H9 (cell line): ENCODE measurements around the gene SLC44A2. TPM values are rescaled to one million over a fixed set of nuclear protein-coding genes. Genes with fewer than 3 reads are reported as not detected.

Experiments used
- DNase-seq: peaks from one replicate; pipeline ENCODE4 v3.0.0-alpha.2; 2017
- H2AFZ ChIP-seq: one replicate; pipeline ENCODE4 v1.6.1; 2013; ENCODE audit warnings: mild to moderate bottlenecking, low read length, control low read depth, moderate library complexity
- H2AK5ac ChIP-seq: 2 replicates; pipeline ENCODE4 v1.6.1; 2013; ENCODE audit warnings: low read length, control low read depth, mixed read lengths; ENCODE audit not compliant: insufficient read length
- H2BK120ac ChIP-seq: one replicate; pipeline ENCODE4 v1.6.1; 2013; ENCODE audit warnings: low read depth, mild to moderate bottlenecking, low read length, control low read depth, inconsistent platforms; ENCODE audit not compliant: poor library complexity, severe bottlenecking
- H2BK12ac ChIP-seq: 2 replicates; pipeline ENCODE4 v1.6.1; 2013; ENCODE audit warnings: low read length, control low read depth, mixed read lengths, low read depth; ENCODE audit not compliant: insufficient read length
- H2BK15ac ChIP-seq: 2 replicates; pipeline ENCODE4 v1.6.1; 2013; ENCODE audit warnings: low read depth, low read length, control low read depth
- H2BK20ac ChIP-seq: one replicate; pipeline ENCODE4 v1.6.1; 2013; ENCODE audit warnings: low read depth, mild to moderate bottlenecking, low read length, control low read depth, inconsistent platforms; ENCODE audit not compliant: poor library complexity, severe bottlenecking
- H2BK5ac ChIP-seq: 2 replicates; pipeline ENCODE4 v1.6.1; 2013; ENCODE audit warnings: low read length, control low read depth, mixed read lengths; ENCODE audit not compliant: insufficient read length
- H3K14ac ChIP-seq: 2 replicates; pipeline ENCODE4 v1.6.1; 2013; ENCODE audit warnings: low read length, control low read depth; ENCODE audit not compliant: insufficient read depth
- H3K18ac ChIP-seq: 2 replicates; pipeline ENCODE4 v1.6.1; 2013; ENCODE audit warnings: low read depth, mild to moderate bottlenecking, mixed read lengths, low read length, control low read depth; ENCODE audit not compliant: insufficient read length
- H3K23ac ChIP-seq: 2 replicates; pipeline ENCODE4 v1.6.1; 2013; ENCODE audit warnings: low read length, control low read depth, mixed read lengths, low read depth; ENCODE audit not compliant: insufficient read length
- H3K23me2 ChIP-seq: 2 replicates; pipeline ENCODE4 v1.6.1; 2013; ENCODE audit warnings: low read depth, mild to moderate bottlenecking, mixed read lengths, low read length, control low read depth; ENCODE audit not compliant: insufficient read length, poor library complexity, severe bottlenecking
- H3K27ac ChIP-seq: 2 replicates; pipeline ENCODE4 v1.5.1; 2013; ENCODE audit warnings: low read length, control low read depth, mixed read lengths, low read depth; ENCODE audit not compliant: insufficient read length
- H3K27me3 ChIP-seq: 2 replicates; pipeline ENCODE4 v1.6.1; 2013; ENCODE audit warnings: low read length, control low read depth, inconsistent platforms; ENCODE audit not compliant: insufficient read depth
- H3K4ac ChIP-seq: 2 replicates; pipeline ENCODE4 v1.6.1; 2013; ENCODE audit warnings: low read depth, mild to moderate bottlenecking, control low read depth, inconsistent platforms, low read length, moderate library complexity
- H3K4me1 ChIP-seq: 2 replicates; pipeline ENCODE4 v1.6.1; 2013; ENCODE audit warnings: low read length, control low read depth, inconsistent platforms; ENCODE audit not compliant: insufficient read depth
- H3K4me2 ChIP-seq: 2 replicates; pipeline ENCODE4 v1.6.1; 2013; ENCODE audit warnings: low read length, control low read depth, mixed read lengths; ENCODE audit not compliant: insufficient read length, insufficient read depth
- H3K56ac ChIP-seq: 2 replicates; pipeline ENCODE4 v1.6.1; 2013; ENCODE audit warnings: low read depth, mild to moderate bottlenecking, mixed read lengths, low read length, control low read depth; ENCODE audit not compliant: insufficient read length
- H3K79me1 ChIP-seq: 2 replicates; pipeline ENCODE4 v1.6.1; 2013; ENCODE audit warnings: low read depth, mild to moderate bottlenecking, moderate library complexity, low read length, control low read depth, inconsistent platforms; ENCODE audit not compliant: insufficient read depth, poor library complexity, severe bottlenecking
- H3K79me2 ChIP-seq: 2 replicates; pipeline ENCODE4 v1.6.1; 2013; ENCODE audit warnings: low read length, control low read depth, inconsistent platforms; ENCODE audit not compliant: insufficient read depth
- H3K9ac ChIP-seq: 2 replicates; pipeline ENCODE4 v1.6.1; 2013; ENCODE audit warnings: low read length, control low read depth, mixed read lengths; ENCODE audit not compliant: insufficient read length; ENCODE audit errors: extremely low read depth
- H3K9me3 ChIP-seq: one replicate; pipeline ENCODE4 v1.6.1; 2013; ENCODE audit warnings: low read depth, low read length, inconsistent platforms; ENCODE audit not compliant: control insufficient read depth
- H3T11ph ChIP-seq: one replicate; pipeline ENCODE4 v1.6.1; 2013; ENCODE audit warnings: mild to moderate bottlenecking, low read length, control low read depth, inconsistent platforms
- H4K20me1 ChIP-seq: one replicate; pipeline ENCODE4 v1.6.1; 2013; ENCODE audit not compliant: control insufficient read depth, insufficient read length, insufficient read depth
- H4K5ac ChIP-seq: 2 replicates; pipeline ENCODE4 v1.6.1; 2013; ENCODE audit warnings: low read depth, mild to moderate bottlenecking, mixed read lengths, low read length, control low read depth; ENCODE audit not compliant: insufficient read length
- H4K8ac ChIP-seq: replicated peaks from 2 replicates; pipeline ENCODE4 v1.6.1; 2013; ENCODE audit warnings: low read length, control low read depth, mixed read lengths, low read depth; ENCODE audit not compliant: insufficient read length
- H4K91ac ChIP-seq: 2 replicates; pipeline ENCODE4 v1.6.1; 2013; ENCODE audit warnings: low read depth, mild to moderate bottlenecking, moderate library complexity, mixed read lengths, low read length, control low read depth; ENCODE audit not compliant: insufficient read length
- H3K27ac Mint-ChIP-seq, 3 experiments: 2 replicates in 2 of 3; 3 replicates in 1 of 3; pipeline ENCODE4 v1.8.0; 2020 to 2021; ENCODE audit warnings: mixed read lengths in 3 of 3, mild to moderate bottlenecking in 1 of 3, moderate library complexity in 1 of 3
- H3K27me3 Mint-ChIP-seq: 2 replicates; pipeline ENCODE4 v1.8.0; 2021; ENCODE audit warnings: low read depth, mild to moderate bottlenecking, moderate library complexity, mixed read lengths
- H3K36me3 Mint-ChIP-seq, 3 experiments: 2 replicates in 2 of 3; 3 replicates in 1 of 3; pipeline ENCODE4 v1.8.0; 2020 to 2021; ENCODE audit warnings: low read depth in 3 of 3, mixed read lengths in 3 of 3; ENCODE audit not compliant: insufficient read depth in 1 of 3
- H3K4me1 Mint-ChIP-seq, 2 experiments: 2 replicates each; pipeline ENCODE4 v1.8.0; 2020; ENCODE audit warnings: mixed read lengths in 2 of 2
- H3K4me3 Mint-ChIP-seq, 2 experiments: 2 replicates in 1 of 2; 3 replicates in 1 of 2; pipeline ENCODE4 v1.8.0; 2020 to 2021; ENCODE audit warnings: mild to moderate bottlenecking in 2 of 2, mixed read lengths in 2 of 2, moderate library complexity in 1 of 2
- H3K9me3 Mint-ChIP-seq, 2 experiments: 2 replicates in 1 of 2; 3 replicates in 1 of 2; pipeline ENCODE4 v1.8.0; 2020; ENCODE audit warnings: mild to moderate bottlenecking in 2 of 2, mixed read lengths in 2 of 2, moderate library complexity in 1 of 2
- WGBS: extraction: QIAGEN DNeasy Blood & Tissue Kit; methylation state at CpG from one replicate; pipeline ENCODE4 v1.1.7; 2013; ENCODE audit warnings: missing lambda C conversion rate, low lambda C conversion rate, mixed read lengths; ENCODE audit not compliant: insufficient read length; ENCODE audit errors: extremely low coverage; 5-methylcytosine and 5-hydroxymethylcytosine counted together
- total RNA-seq: library from RNA; stranded (reverse); gene quantifications from 2 replicates; pipeline ENCODE4 v1.2.1, GENCODE V29; 2021
- TF ChIP-seq, protein P1 (sequence below): fragments of 200-600 bp; sonication (generic); conservative IDR thresholded peaks from 3 replicates; pipeline ENCODE4 v1.8.0; 2021; ENCODE audit warnings: antibody characterized with exemption, mild to moderate bottlenecking

SLC44A2 gene
- total RNA-seq, 1 experiment from 2014 or later: 121 TPM

GRCh38 chr19:10617409-10618121 is 7.8 kb upstream of the SLC44A2 start:
- no peak overlapping the region for H2BK5ac ChIP-seq
- H3K14ac ChIP-seq: no peak overlapping the region
- H3K4me1 ChIP-seq: no peaks in the 10 kb centered on the region
- H3T11ph ChIP-seq: no peak overlapping the region
- H2BK15ac ChIP-seq: no peak overlapping the region
- H3K79me1 ChIP-seq: no peaks in the 10 kb centered on the region
- Mint-ChIP-seq H3K27ac (no peak overlapping the region), H3K4me1 (no peaks in the 10 kb centered on the region), H3K27me3 (no peaks in the 10 kb centered on the region), H3K9me3 (no peaks in the 10 kb centered on the region), H3K36me3 (peaks cover 2 to 11% (median 5%) of the 10 kb centered on the region in 3 experiments; a peak in 6 of 7 replicates), H3K4me3 (no peak overlapping the region; a peak in 1 of 5 replicates)
- DNase-seq: no peak
- H4K20me1 ChIP-seq: no peaks in the 10 kb centered on the region
- no peaks in the 10 kb centered on the region for H3K23me2 ChIP-seq
- TF ChIP-seq, protein P1, sequence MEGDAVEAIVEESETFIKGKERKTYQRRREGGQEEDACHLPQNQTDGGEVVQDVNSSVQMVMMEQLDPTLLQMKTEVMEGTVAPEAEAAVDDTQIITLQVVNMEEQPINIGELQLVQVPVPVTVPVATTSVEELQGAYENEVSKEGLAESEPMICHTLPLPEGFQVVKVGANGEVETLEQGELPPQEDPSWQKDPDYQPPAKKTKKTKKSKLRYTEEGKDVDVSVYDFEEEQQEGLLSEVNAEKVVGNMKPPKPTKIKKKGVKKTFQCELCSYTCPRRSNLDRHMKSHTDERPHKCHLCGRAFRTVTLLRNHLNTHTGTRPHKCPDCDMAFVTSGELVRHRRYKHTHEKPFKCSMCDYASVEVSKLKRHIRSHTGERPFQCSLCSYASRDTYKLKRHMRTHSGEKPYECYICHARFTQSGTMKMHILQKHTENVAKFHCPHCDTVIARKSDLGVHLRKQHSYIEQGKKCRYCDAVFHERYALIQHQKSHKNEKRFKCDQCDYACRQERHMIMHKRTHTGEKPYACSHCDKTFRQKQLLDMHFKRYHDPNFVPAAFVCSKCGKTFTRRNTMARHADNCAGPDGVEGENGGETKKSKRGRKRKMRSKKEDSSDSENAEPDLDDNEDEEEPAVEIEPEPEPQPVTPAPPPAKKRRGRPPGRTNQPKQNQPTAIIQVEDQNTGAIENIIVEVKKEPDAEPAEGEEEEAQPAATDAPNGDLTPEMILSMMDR: no peak
- H2AK5ac ChIP-seq: no peak overlapping the region
- no peak overlapping the region for H2BK20ac ChIP-seq
- no peak overlapping the region for H4K5ac ChIP-seq
- no peaks in the 10 kb centered on the region for H3K27me3 ChIP-seq
- H3K4ac ChIP-seq: no peak overlapping the region
- WGBS: no CpG with 5 or more reads among the region's 15 CpGs
- H3K9ac ChIP-seq: no peak overlapping the region
- no peak overlapping the region for H3K23ac ChIP-seq
- H4K91ac ChIP-seq: no peak overlapping the region
- H3K27ac ChIP-seq: no peak overlapping the region
- no peak overlapping the region for H4K8ac ChIP-seq
- H3K79me2 ChIP-seq: no peaks in the 10 kb centered on the region
- H3K4me2 ChIP-seq: no peak overlapping the region
- no peak overlapping the region for H3K18ac ChIP-seq
- H2BK120ac ChIP-seq: no peak overlapping the region
- no peaks in the 10 kb centered on the region for H3K9me3 ChIP-seq
- no peak overlapping the region for H2AFZ ChIP-seq
- H3K56ac ChIP-seq: no peak overlapping the region
- H2BK12ac ChIP-seq: no peak overlapping the region
